ENCODE data around the gene CAMK1D. TPM values are rescaled to one million over a fixed set of nuclear protein-coding genes. Genes with fewer than 3 reads are reported as not detected.

Gene CAMK1D
- total RNA-seq, result 4.8 and 7.1 TPM in 2 replicates

DNA sequence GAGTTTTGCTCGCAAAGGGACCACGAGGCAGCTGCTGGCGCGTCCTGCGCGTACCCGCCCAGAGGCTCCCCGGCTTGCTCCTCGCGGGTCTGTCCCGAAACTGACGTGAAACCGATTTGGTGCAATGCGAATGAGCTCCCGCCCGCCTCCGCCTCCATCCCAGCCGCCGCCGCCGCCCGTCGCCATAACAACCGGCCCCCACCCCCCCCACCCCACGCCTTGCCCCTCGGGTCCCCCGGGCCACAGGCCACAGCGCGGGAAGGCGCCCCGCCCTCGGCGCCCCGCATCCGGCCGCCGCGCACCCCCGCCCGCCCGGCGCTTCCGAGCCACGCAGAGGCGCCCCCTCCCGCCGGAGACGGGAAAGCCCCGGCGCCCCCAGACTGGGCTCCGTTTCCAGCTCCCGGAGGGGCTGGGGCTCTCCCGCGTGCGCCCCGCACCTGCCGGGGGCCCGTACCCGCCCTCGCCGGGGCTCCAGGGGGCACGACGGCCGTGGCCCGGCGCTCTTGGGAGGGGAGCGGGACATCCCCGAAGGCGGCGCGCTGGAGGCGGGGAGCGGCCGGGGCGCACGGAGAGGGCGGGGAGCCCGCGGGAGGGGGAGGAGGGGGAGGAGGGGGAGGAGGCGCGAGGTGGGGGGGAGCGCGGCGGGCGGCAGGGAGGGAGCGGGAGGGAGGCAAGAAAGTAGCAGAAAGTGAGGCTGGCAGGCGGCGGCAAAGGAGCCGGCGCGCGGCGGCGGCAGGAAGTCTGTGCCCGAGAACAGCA lies at the start of gene CAMK1D:
Gene CAMK1D, plus strand, starts transcription at position 678 of the 759 bp plus-strand sequence.

Other genes starting within 250 kb of the CAMK1D start
- gene SEC61A2, start 219.9 kb upstream of the CAMK1D start, total RNA-seq, result 1.1 and 5.4 TPM in 2 replicates
- 70.8 and 94.3 TPM in 2 replicates for gene NUDT5, start 153.7 kb upstream of the CAMK1D start, total RNA-seq
- 118 and 120 TPM in 2 replicates for gene CDC123, start 153.4 kb upstream of the CAMK1D start, total RNA-seq